GM19351 (cell line): Measurements from ENCODE around the gene SLC9A9.

Experiments
- ATAC-seq: cut with Tn5 transposase; IDR thresholded peaks from one replicate; pipeline ENCODE4 v1.9.1; 2021; ENCODE audit warnings: mild to moderate bottlenecking, moderate library complexity; ENCODE audit not compliant: unreplicated experiment

Gene SLC9A9

GRCh38 chr3:143343944-143344343 is 504.3 kb downstream of the SLC9A9 start:
- ATAC-seq: no peak

GRCh38 chr3:143343031-143343430 is 505.2 kb downstream of the SLC9A9 start:
- ATAC-seq: no peak

- no peak for ATAC-seq
Measured at GRCh38 chr3:143339451-143339850, 508.8 kb downstream of the SLC9A9 start.

GRCh38 chr3:143337387-143337786 is 510.9 kb downstream of the SLC9A9 start:
- no peak for ATAC-seq

- no peak for ATAC-seq
Measured at GRCh38 chr3:143334231-143334630, 514.0 kb downstream of the SLC9A9 start.

GRCh38 chr3:143333367-143333766 is 514.9 kb downstream of the SLC9A9 start:
- ATAC-seq: no peak

GRCh38 chr3:143332026-143332425 is 516.2 kb downstream of the SLC9A9 start:
- no peak for ATAC-seq

- no peak for ATAC-seq
Measured at GRCh38 chr3:143331350-143331749, 516.9 kb downstream of the SLC9A9 start.

GRCh38 chr3:143330296-143330868 is 517.9 kb downstream of the SLC9A9 start:
- no peak for ATAC-seq

- no peak for ATAC-seq
Measured at GRCh38 chr3:143329567-143330211, 518.6 kb downstream of the SLC9A9 start.

GRCh38 chr3:143328451-143328850 is 519.8 kb downstream of the SLC9A9 start:
- ATAC-seq: no peak

- no peak for ATAC-seq
Measured at GRCh38 chr3:143326983-143327778, 521.1 kb downstream of the SLC9A9 start.

- ATAC-seq: no peak
Measured at GRCh38 chr3:143321058-143321769, 527.1 kb downstream of the SLC9A9 start.

GRCh38 chr3:143315766-143316165 is 532.5 kb downstream of the SLC9A9 start:
- no peak for ATAC-seq

GRCh38 chr3:143314251-143315093 is 533.8 kb downstream of the SLC9A9 start:
- no peak for ATAC-seq

- ATAC-seq: no peak
Measured at GRCh38 chr3:143313893-143314188, 534.4 kb downstream of the SLC9A9 start.

- no peak for ATAC-seq
Measured at GRCh38 chr3:143313025-143313892, 535.0 kb downstream of the SLC9A9 start.

GRCh38 chr3:143311096-143311495 is 537.2 kb downstream of the SLC9A9 start:
- no peak for ATAC-seq

- ATAC-seq: no peak
Measured at GRCh38 chr3:143309705-143310104, 538.6 kb downstream of the SLC9A9 start.
